Measurements from ENCODE around the gene VPS51.

The VPS51 gene

DNA sequence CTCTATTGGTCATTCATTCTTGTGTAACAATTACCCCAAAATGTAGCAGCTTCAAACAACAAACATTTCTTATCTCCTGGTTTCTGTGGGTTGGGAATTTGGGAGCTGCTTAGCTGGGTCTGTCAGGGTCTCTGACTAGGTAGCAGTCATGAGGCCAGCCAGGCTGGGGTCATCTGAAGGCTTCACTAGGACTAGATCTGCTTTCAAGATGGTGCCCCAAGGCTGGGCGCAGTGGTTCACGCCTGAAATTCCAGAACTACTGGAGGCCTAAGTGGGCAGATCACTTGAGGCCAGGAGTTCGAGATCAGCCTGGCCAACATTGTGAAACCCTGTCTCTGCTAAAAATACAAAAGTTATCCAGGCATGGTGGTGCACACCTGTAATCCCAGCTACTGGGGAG lies 60.9 kb downstream of the VPS51 start:
- DNase-seq (ENCODE audit: low spot score in 2 of 2) = no peak
- no peak overlapping the region for H3K4me3 ChIP-seq
- no peaks in the 10 kb centered on the region for H3K36me3 ChIP-seq (replicated peaks)
- no peaks in the 10 kb centered on the region for H3K4me1 ChIP-seq
- peaks cover 5% of the 10 kb centered on the region; the same call in 1 of the 2 replicates for H3K27me3 ChIP-seq (ENCODE audit: low read depth)
- no peaks in the 10 kb centered on the region; the same call in 1 of the 2 replicates for H3K9me3 ChIP-seq
- in situ Hi-C loops (cut with MboI; ENCODE audit: low sequenced_read_pairs) = no loop called here

DNA sequence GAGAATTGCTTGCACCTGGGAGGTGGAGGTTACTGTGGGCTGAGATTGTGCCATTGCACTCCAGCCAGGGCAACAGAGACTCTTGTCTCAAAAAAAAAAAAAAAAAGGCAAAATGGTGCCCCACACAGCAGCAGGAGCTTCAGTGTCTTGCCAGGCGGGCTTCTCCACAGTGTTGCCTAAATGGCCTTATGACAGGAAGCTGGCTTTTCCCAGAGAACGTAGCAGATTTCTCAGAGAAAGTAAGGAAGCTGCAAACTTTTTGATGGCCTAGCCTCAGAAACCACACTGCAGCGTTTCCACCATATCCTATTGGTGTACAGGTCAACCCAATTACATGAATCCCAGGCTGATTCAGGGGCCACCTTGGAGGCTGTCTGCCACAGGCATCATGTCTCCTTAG lies 61.3 kb downstream of the VPS51 start:
- Histone ChIP-seq H3K4me1 (no peaks in the 10 kb centered on the region), H3K36me3 (replicated peaks) (no peaks in the 10 kb centered on the region), H3K9me3 (no peaks in the 10 kb centered on the region; the same call in 1 of the 2 replicates), H3K27me3 (ENCODE audit: low read depth) (peaks cover 2% of the 10 kb centered on the region; the same call in 1 of the 2 replicates), H3K4me3 (no peak overlapping the region)
- in situ Hi-C loops (cut with MboI; ENCODE audit: low sequenced_read_pairs) = no loop called here
- DNase-seq (ENCODE audit: low spot score in 2 of 2) = no peak

DNA sequence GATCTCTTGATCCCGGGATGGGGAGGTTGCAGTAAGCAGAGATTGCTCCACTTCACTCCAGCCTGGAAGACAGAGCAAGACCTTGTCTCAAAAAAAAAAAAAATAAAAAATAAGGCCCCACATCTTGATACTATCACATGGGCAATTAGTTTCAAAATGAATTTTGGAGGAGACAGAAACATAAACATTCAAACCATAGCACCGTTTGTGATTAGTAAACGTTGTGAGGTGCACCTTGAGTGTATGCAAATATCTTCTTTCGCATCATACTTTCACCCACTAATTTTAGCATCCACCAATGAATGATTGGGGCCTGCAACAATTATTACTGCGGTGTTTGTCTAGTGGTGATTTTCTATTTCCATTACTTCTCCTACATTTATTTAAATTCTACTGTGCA lies 63.0 kb downstream of the VPS51 start:
- Histone ChIP-seq H3K9me3 (no peaks in the 10 kb centered on the region; the same call in 1 of the 2 replicates), H3K4me3 (no peak overlapping the region), H3K27me3 (ENCODE audit: low read depth) (no peaks in the 10 kb centered on the region), H3K4me1 (no peaks in the 10 kb centered on the region), H3K36me3 (replicated peaks) (no peaks in the 10 kb centered on the region)
- in situ Hi-C loops (cut with MboI; ENCODE audit: low sequenced_read_pairs) = no loop called here
- DNase-seq (ENCODE audit: low spot score in 2 of 2) = no peak

DNA sequence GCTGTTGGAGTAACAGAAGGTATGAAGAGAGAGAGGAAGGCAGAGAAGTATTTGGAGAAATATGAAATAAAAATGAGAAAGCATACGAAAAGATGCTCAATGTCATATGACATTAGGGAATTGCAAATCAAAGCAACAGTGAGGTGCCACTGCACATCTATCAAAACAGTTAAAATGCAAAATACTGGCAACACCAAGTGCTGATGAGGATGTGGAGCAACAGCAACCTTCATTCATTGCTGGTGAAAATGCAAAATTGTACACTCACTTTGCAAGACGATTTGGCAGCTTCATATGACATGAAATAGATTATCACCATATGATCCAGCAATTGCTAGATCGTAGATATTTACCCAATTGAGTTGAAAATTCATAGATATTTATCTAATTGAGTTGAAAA lies 64.6 kb downstream of the VPS51 start:
- no peak for DNase-seq (ENCODE audit: low spot score in 2 of 2)
- H3K4me3 ChIP-seq = no peak overlapping the region
- H3K4me1 ChIP-seq = no peaks in the 10 kb centered on the region
- H3K9me3 ChIP-seq = no peaks in the 10 kb centered on the region
- no peaks in the 10 kb centered on the region for H3K27me3 ChIP-seq (ENCODE audit: low read depth)
- in situ Hi-C loops (cut with MboI; ENCODE audit: low sequenced_read_pairs) = no loop called here
- H3K36me3 ChIP-seq (replicated peaks) = no peaks in the 10 kb centered on the region
